Hepatocyte (in vitro differentiated cells): ENCODE data around the gene SIVA1. TPM values are rescaled to one million over a fixed set of nuclear protein-coding genes. Genes with fewer than 3 reads are reported as not detected.

Experiments
- DNase-seq: peaks from one replicate; pipeline ENCODE4 v3.0.0-alpha.2; 2016; ENCODE audit warnings: low spot score
- H2AFZ ChIP-seq: fragments of 200-600 bp; sonication (generic); 2 replicates; pipeline ENCODE4 v1.6.0; 2016; ENCODE audit warnings: antibody characterized with exemption, mild to moderate bottlenecking
- H3K27ac ChIP-seq: fragments of 200-600 bp; sonication (generic); 2 replicates; pipeline ENCODE4 v1.5.1; 2016; ENCODE audit warnings: mild to moderate bottlenecking
- H3K27me3 ChIP-seq: fragments of 200-600 bp; sonication (generic); 2 replicates; pipeline ENCODE4 v1.6.1; 2016
- H3K36me3 ChIP-seq: fragments of 200-600 bp; sonication (generic); replicated peaks from 2 replicates; pipeline ENCODE4 v1.5.1; 2016; ENCODE audit warnings: low read depth; ENCODE audit not compliant: insufficient read depth
- H3K4me1 ChIP-seq: fragments of 200-600 bp; sonication (generic); 2 replicates; pipeline ENCODE4 v1.5.1; 2016; ENCODE audit warnings: mild to moderate bottlenecking, moderate library complexity; ENCODE audit not compliant: insufficient read depth
- H3K4me2 ChIP-seq: fragments of 200-600 bp; sonication (generic); 2 replicates; pipeline ENCODE4 v1.6.0; 2016
- H3K4me3 ChIP-seq: fragments of 200-600 bp; sonication (generic); 2 replicates; pipeline ENCODE4 v1.5.1; 2016; ENCODE audit warnings: mild to moderate bottlenecking
- H3K79me2 ChIP-seq: fragments of 200-600 bp; sonication (generic); 2 replicates; pipeline ENCODE4 v1.6.0; 2017; ENCODE audit warnings: mild to moderate bottlenecking
- H3K9me2 ChIP-seq: fragments of 200-600 bp; sonication (generic); replicated peaks from 2 replicates; pipeline ENCODE4 v1.6.0; 2017; ENCODE audit warnings: mild to moderate bottlenecking; ENCODE audit not compliant: insufficient read depth
- H3K9me3 ChIP-seq: fragments of 200-600 bp; sonication (generic); 2 replicates; pipeline ENCODE4 v1.5.1; 2016; ENCODE audit warnings: low read depth, mild to moderate bottlenecking
- H4K20me1 ChIP-seq: fragments of 200-600 bp; sonication (generic); 2 replicates; pipeline ENCODE4 v1.6.0; 2016; ENCODE audit warnings: mild to moderate bottlenecking; ENCODE audit not compliant: insufficient read depth, poor library complexity, severe bottlenecking
- EZH2 ChIP-seq: fragments of 200-600 bp; sonication (generic); IDR thresholded peaks from 2 replicates; pipeline ENCODE4 v1.6.1; 2016; ENCODE audit warnings: antibody characterized with exemption, mild to moderate bottlenecking, borderline replicate concordance
- EZH2phosphoT487 ChIP-seq: fragments of 200-600 bp; sonication (generic); IDR thresholded peaks from one replicate; pipeline ENCODE4 v1.6.1; 2018; ENCODE audit warnings: antibody characterized with exemption, mild to moderate bottlenecking, low read depth, moderate library complexity; ENCODE audit not compliant: unreplicated experiment, severe bottlenecking
- WGBS: methylation state at CpG from one replicate; pipeline ENCODE4 v1.1.6; 2016; ENCODE audit warnings: low lambda C conversion rate; ENCODE audit errors: missing lambda C conversion rate; 5-methylcytosine and 5-hydroxymethylcytosine counted together
- polyA plus RNA-seq: library from polyadenylated mRNA; unstranded; fragments of >200 nt; fragmentation: Nextera tagmentation; extraction: Ambion mirVana; gene quantifications from 2 replicates; pipeline ENCODE4 v1.2.1, GENCODE V29; 2016
- total RNA-seq: library from RNA; depleted of rRNA; stranded (reverse); fragments of >200 nt; gene quantifications from 2 replicates; pipeline ENCODE4 v1.2.3, GENCODE V29; 2014
- TF ChIP-seq, protein P1 (sequence below): fragments of 200-600 bp; sonication (generic); IDR thresholded peaks from 2 replicates; pipeline ENCODE4 v1.5.1; 2016; ENCODE audit warnings: antibody characterized with exemption, mild to moderate bottlenecking; ENCODE audit not compliant: poor library complexity

Gene SIVA1
- total and polyA plus RNA-seq, 2 experiments from 2014 or later, result 149 to 163 TPM

DNA sequence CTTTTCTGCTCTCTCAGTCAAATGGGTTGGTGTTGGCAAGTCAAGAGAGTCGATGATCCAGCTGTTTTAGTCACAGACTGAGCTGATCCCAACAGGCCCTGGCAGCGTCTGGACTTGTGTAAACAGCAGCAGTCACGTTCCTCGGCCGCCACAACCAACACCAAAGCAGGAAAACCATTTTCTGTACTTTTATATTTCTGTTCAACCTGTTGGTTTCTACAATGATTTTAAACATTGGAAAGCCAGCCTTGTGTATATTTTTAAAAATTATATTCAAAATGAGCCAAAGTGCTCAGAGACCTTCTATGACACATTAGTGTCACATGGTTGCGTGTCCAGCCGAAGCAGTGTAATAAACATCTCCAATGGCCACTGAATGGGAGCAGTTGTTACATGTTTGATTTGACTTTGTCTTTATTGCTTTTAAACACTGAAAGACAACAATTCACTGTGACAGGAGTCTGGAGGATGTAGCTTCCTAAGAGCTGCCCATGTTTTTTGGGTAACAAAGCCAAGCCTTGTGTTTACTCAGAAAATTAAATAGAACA is 5.9 kb upstream of the SIVA1 start:
- Histone ChIP-seq H3K4me2 (no peak overlapping the region), H3K9me2 (no peaks in the 10 kb centered on the region), H3K4me3 (no peak overlapping the region), H3K4me1 (peaks cover 28% of the 10 kb centered on the region), H2AFZ (no peak overlapping the region), H3K9me3 (no peaks in the 10 kb centered on the region), H3K79me2 (no peaks in the 10 kb centered on the region), H3K27ac (peak overlapping the region; percentile 77), H4K20me1 (no peaks in the 10 kb centered on the region), H3K27me3 (no peaks in the 10 kb centered on the region), H3K36me3 (no peaks in the 10 kb centered on the region)
- WGBS, result 44% methylated on average over 7 of the region's 7 CpGs
- peak; percentile 61 for DNase-seq
- TF ChIP-seq, protein P1, sequence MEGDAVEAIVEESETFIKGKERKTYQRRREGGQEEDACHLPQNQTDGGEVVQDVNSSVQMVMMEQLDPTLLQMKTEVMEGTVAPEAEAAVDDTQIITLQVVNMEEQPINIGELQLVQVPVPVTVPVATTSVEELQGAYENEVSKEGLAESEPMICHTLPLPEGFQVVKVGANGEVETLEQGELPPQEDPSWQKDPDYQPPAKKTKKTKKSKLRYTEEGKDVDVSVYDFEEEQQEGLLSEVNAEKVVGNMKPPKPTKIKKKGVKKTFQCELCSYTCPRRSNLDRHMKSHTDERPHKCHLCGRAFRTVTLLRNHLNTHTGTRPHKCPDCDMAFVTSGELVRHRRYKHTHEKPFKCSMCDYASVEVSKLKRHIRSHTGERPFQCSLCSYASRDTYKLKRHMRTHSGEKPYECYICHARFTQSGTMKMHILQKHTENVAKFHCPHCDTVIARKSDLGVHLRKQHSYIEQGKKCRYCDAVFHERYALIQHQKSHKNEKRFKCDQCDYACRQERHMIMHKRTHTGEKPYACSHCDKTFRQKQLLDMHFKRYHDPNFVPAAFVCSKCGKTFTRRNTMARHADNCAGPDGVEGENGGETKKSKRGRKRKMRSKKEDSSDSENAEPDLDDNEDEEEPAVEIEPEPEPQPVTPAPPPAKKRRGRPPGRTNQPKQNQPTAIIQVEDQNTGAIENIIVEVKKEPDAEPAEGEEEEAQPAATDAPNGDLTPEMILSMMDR, result no peak
- TF ChIP-seq EZH2phosphoT487 (no peak), EZH2 (no peak)

DNA sequence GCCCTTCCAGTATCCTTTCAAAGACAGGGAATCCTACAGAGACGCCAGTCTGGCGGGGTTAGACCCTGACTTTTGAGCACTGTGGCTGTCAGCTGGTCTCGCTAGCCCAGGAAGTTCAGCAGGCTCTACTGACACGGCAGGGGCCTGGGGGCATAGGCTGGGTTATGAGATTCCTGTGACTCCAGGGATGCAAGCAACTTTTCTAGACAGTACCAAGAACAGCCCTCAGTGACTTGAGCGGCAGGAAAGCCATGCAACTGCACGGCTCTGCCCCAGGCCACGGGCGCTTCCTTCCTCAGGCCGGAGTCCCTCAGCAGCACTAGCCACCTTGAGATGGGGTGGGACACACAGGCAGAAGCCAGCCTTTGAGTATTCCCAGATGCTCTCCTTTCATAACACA is 5.1 kb upstream of the SIVA1 start:
- Histone ChIP-seq H3K4me1 (peaks cover 28% of the 10 kb centered on the region), H3K36me3 (no peaks in the 10 kb centered on the region), H3K9me2 (no peaks in the 10 kb centered on the region), H3K27ac (peak overlapping the region; percentile 77), H3K79me2 (no peaks in the 10 kb centered on the region), H3K4me3 (no peak overlapping the region), H3K27me3 (no peaks in the 10 kb centered on the region), H3K4me2 (no peak overlapping the region), H2AFZ (no peak overlapping the region), H4K20me1 (no peaks in the 10 kb centered on the region), H3K9me3 (no peaks in the 10 kb centered on the region)
- 65% methylated on average over 9 of the region's 9 CpGs for WGBS
- no peak for TF ChIP-seq EZH2phosphoT487
- TF ChIP-seq, protein P1, result no peak
- no peak for TF ChIP-seq EZH2
- no peak for DNase-seq

DNA sequence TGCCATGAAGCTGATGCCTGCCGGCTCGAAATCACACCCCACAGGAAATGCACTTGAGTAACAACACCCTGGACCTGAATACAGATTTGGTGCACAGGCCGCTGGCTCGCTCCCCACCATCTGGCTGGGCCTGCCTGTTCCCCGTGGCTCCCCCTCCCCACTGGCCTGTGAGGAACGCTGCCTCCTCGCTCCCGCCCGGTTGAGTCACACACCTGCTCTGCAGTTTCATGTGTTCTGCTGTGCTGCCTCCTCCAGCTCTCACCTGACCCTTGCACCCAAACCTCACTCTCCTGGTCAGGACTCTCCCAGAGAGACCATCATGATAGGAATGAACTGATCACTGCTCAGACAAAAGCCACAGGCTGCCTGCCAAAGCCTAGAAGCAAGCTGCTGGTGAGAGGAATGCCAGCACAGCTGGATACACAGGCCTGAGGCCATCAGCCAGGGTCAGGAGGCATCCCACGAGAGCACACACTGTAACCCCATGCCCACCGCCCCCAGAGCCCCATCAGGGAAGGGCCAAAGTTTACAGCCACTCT is 3.8 kb upstream of the SIVA1 start:
- DNase-seq, result peak; percentile 84
- no peak overlapping the region for H3K4me3 ChIP-seq
- TF ChIP-seq, protein P1, result no peak
- no peak for TF ChIP-seq EZH2
- TF ChIP-seq EZH2phosphoT487, result no peak
- no peaks in the 10 kb centered on the region for H3K27me3 ChIP-seq
- peaks cover 8% of the 10 kb centered on the region for H4K20me1 ChIP-seq
- H3K9me3 ChIP-seq, result no peaks in the 10 kb centered on the region
- H3K4me2 ChIP-seq, result peak overlapping the region; percentile 6
- H3K27ac ChIP-seq, result peak overlapping the region; percentile 77
- no peak overlapping the region for H2AFZ ChIP-seq
- peaks cover 12% of the 10 kb centered on the region for H3K79me2 ChIP-seq
- no peaks in the 10 kb centered on the region for H3K9me2 ChIP-seq
- WGBS, result 54% methylated on average over 11 of the region's 11 CpGs
- peaks cover 30% of the 10 kb centered on the region for H3K4me1 ChIP-seq
- H3K36me3 ChIP-seq, result no peaks in the 10 kb centered on the region
